GM18508 (cell line): Measurements from ENCODE around the gene NR2F2.

ENCODE experiments used
- ATAC-seq: cut with Tn5 transposase; IDR thresholded peaks from one replicate; pipeline ENCODE4 v1.9.1; 2021; ENCODE audit warnings: moderate number of reproducible peaks; ENCODE audit not compliant: insufficient read depth, unreplicated experiment

Gene NR2F2

DNA sequence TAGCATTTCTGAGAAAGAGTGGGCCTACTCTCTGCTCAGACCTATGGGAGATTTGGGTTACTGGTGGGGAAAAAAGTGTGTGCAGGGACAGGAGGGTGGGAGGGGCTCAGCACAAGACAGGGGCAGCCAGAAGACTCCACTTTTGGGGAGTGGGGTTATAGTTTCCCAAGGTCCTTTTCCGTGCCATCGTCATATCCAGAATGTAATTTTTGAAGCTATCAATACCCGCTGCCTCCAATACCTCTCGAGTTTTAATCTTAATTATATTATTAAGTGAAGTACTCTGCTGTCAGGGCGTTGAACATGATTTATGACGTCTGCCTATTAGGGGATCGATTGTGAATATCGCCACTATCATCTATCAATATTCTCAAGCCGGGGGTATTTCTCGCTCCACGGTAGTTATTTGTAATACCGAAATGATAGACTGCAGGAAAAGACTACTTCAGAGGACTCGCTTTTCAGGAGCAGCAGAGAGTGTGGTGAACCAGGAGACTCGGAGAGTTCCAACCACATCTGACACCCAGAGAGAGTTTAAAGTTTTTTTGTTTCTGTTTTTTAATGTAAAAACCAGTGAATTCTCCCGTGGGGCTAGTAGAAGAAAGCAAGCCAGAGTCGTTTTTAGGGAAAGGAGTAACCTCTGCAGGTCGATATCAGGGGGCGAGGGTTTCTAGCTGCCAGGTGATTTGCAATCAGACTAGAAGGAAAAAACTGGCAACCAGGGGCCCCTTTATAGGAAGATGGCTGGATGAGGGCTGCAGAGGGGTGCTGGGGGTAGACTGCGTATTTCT is 20.6 kb downstream of the NR2F2 start:
- ATAC-seq, result no peak

DNA sequence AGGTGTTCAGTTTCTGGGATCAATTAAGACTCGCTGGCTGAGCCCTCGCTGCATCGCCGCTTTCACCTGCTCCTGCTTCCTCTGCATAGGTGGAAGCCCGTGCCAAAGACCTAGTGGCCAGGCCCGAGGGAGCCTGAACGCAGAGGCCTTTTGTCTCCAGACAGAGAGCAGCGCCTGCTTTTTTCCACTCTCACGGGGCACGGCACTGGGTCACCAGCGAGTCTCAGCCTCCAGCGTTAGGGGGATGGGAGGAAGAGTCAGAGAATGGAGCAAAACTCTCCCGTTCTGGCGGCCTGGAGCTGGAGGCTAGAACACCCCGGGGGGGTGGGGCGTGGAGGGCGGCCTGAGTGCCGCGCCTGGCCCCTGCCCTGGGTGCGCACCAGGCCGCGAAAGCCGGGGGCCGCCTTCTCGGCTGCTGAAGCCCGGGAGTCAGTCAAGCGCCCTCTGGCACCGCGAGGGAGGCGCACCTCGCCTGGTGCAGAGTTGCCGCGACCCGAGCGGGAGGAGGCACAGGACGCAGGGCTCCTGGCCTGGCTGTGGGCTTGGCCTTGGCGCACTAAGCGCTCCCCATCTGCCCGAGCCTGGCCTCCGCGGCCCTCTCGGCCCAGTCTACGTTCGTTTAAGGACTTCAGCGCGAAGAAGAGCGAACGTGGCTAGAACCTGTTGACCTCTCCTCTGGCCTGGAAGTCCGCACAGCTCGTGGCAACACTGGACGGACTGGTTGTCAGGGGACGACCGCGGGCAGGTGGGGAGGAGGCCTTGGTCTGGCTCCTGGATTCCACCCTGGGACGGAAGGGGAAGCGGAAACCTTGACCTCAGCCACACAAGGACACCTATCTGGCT is 21.5 kb downstream of the NR2F2 start:
- no peak for ATAC-seq

DNA sequence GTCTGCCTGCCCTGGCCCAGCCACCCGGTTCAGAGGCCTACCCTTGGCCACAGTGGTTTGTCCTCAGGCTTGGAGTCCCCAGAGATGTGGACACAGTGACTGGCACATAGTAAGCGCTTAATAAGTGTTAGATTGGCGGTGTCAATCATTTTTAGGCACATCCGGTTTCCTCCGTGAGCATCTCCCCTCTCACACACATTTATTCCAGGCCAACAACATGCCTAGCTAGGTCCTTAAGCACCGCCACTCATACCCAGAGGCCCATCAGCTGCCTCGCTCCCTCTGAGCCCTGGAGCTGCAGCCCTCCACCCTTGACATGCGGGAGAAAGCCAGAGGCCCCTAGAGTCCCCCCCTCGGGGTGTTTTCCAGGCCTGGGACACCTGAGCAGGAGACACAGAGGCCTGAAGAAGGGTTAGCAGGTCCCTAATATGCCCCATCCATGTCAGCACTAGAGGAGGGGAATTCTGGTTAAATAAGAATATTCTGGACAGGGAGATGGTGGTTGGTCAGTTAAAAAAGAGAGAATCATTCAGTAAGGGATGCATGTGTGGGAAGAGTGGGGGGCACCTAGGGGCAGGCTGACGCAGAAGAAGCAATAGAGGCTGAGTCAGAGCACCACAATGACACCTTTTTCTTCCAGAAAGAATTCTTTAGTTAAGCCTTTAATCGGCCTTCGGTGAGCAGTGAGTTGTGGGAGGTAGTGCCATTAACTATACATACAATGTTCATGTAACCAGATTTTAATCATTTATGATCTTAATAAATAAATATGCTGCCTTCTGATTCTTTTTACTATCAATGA is 22.3 kb downstream of the NR2F2 start:
- ATAC-seq, result no peak

DNA sequence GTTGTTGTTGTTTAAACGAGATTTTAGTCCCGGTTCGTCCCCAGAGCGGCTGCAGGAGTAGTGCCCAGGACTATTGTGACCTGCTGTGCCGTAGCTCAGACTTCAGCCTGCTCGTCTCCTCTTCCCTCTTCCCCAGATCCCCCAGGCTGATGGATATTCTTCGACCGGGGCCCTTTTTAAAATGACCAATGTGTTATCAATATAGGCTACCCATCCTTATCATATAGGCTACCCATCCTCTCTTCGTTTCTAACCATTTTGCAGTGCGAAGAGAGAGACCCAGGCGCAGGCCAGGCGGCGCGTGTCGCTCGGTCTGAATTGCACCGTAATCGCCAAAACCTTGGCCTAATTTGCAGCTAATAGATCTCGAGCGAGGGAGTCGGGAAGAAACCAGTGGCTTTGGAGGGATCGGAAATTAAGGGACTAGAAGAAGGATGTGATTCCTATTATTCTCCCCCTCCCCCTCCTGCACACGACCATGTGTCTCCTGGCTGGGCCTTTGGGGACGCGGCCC is 23.0 kb downstream of the NR2F2 start:
- ATAC-seq, result no peak

DNA sequence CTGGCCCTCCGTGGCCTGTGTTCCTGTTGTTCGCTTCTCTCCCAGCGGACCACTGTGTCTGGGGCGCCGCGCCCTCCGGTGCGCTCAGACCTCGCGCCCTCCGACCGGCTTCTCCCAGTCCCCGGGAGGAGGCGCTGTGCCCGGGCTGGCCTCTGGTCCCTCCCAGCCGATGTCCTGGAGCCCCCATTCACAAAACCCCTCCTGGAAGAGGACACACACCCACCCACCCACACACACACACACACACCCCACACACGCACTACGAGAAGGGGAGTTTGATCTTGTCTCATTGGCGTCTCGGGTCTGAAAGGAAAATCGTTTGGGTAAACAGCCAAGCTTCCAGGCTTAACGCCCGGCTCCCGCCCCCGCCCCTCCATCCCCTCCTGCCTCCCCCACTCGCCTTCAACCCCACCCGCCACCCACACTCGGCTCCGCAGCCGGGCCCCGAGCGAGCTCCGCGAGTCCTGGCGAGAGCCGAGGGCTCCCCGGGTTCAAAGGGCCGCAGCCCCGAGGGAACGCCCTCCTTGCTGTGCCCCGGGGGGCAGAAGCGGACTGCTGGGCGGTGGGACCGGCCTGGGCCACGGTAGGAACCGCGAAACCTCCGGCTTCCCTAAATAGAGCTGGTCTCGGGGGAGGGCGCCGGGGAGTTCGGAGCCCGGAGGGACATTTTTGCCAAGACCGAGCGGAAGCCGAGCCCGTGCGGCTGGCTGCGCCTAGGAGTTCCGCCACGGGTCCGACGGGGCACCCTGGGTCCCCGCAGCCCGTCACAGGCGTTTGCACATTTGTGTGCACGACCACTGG is 23.6 kb downstream of the NR2F2 start:
- no peak for ATAC-seq

DNA sequence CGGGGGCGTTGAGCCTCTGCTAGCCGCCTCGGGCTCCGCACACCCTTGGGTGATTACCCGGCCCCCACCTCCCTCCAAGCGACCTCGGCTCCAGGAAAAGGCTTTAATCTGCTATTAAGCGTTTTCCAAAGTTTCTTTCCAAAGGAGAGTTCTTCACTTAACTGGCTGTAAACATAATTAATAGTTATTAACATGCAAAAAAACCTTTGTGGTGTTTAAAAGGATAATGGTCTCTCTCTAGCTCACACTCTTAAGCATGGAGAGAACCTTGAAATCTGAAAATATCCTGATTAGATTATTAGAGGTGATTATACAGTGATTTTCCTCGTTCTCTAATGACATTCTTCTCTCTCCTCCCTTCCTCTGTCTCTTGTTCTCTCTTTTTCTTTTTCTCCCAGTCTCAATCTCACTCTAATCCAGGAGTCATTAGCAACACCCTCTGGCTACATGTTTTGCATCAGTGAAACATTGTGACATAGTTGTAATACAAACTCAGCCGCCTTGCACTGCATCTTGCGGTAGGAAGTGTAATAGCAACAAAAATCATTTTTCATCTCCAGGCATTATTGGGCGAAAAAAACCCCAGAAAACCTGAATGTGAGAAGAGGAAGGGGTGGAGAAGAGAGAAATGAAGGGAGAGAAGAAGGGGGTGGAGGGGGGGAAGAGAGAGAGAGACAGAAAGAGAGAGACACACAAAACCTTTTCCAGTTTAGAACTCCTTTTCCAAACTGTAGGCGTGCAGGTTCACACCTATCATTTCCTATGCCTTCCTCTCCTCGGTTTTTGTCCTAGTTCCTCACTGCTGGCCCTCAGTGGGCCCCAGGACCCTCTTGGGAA is 24.4 kb downstream of the NR2F2 start:
- no peak for ATAC-seq

DNA sequence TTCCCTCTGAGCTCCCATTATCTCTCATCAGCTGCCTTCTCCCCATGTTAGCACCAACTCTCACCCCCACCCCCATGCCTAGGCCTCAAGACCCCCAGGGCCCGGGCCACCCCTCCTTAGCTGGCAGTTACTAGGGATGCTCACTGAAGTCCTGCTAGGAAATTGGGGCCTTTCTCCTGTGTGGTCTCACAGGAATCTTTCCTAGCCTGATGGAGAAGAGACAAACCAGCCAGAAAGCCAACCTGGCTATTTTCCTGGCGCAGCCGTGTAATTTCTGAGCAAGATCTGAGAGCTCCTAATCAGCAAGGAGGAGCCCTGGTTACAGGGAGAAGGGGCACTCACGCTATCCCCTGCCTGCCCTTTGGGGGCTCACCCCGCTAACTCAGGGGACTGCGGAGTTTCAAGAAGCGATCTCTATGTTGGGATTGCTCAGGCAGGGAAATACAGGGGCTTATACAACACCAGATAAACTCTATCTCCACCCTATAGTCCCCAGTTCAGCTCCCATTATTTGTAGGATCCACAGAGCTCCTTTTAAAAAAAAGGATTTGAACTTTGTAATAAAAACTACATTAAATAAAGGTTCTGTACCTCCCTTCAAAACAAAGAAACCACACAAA is 25.2 kb downstream of the NR2F2 start:
- no peak for ATAC-seq

DNA sequence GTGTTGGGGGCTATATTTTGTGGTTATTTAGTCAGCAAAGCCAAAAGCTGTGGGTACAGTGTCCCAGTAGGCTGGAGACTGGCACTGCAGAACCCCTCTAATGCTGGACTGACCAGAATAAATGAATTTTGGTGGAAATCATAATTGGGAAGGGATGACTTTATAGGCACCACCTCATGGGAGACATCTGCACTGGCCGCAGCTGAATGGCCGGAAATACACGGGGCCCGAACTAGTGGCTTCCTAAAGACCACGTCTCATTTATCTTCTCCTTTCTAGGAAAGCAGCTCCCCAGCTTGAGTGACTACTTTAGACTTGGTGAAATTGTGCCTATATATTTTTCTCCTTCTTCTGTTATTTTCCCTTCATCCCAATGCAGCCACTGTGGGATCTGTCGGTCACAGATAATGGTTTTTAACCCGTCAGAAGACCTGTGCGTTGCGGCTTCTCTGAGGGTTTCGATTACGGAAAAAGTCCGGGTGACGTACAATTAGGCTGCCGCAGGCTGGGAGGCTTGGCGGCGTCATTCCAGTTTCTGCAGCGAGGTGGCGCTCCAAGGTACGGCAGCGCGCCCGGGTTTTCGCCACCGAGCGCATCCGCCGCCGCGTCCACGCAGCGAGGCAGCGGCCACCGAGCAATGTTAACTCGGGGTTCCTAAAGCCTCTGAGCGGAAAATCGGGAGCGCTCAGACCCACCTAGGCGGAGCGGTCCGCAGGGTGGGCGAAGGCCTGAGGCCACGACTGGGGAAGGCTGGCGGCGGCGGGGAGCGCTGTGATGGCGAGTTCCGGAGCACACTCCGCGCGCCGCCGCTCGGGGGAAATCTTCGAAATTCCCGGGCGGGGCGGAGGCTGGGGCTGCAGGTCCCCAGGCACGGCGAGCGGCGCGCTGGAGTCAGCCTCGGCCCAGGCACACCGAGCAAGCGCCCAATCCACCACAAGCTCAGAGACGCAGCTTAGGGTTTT is 26.3 kb downstream of the NR2F2 start:
- peak; percentile 71 for ATAC-seq

DNA sequence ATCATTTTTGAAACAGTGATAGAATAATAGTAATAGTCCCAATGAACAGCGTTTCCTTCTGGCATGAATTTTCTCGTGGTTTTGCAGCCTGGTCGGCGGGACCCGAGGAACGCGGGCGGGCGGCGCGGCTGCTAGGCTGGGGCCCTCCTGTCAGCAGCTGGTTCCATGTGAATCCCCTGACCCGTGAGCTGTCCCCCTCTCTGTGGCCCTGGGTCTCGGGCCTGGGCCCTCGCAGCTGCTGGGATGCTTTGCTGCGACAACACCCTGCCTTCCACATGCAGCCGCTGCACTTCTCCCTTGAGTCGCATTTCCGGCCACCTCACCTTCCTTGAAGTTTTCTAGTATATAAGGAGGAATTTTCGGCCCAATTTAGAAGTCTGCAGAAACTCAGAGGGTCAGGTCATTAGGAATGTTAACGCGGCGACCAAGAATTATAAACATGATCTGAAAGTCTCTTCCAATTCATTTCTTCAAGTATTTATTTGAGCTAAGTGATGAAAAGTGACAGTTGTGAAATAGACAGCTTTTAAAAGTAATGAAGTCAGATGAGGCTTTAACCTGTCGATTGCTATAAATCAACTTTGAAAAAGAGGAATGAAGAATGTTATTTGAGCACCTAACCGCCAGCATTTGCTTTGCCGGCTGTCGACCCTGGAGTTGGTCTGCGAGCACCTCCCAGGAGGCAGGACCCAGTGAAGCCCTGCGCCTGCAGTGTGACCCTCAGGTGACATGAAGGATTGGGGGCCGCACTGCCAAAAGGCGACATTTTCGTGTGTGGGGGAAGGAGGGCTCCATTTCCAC is 27.7 kb downstream of the NR2F2 start:
- no peak for ATAC-seq

DNA sequence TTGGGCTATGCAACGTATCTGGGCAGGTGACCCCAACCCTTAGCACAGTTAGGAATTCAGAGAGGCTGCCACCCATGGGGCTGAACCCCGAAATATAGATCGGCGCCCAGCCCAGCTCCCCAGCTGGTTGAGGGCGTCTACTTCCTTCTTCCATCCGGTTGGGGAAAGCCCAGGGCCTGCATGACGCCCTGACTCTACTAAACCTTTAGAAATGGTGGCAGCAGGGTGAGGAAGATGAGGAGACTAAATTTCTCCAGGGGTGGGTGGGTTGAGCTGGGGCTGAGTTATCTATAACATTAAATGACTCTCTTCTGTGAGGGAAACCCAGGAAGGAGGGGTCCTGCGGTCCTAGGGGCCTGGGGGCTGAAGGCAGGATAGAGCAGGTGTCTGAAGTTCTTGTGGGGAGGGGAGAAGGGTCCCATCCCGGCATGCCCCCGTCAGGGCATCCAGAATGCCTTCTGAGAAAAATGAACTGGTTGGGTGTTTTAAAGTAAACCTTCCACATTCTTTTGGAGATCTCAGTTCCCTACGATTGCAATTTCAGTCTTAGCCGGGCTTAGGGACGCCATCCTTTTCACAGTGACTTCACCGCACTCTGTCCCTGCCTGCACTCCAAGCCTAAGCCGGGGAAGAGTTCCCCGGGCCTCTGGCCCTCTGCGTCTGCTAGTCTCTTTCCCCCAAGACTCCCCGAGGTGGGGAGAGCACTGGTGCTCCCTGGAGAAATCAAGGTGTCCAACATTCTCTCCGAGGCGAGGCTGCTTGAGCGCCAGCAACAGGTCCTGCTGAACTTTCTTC is 28.5 kb downstream of the NR2F2 start:
- no peak for ATAC-seq

DNA sequence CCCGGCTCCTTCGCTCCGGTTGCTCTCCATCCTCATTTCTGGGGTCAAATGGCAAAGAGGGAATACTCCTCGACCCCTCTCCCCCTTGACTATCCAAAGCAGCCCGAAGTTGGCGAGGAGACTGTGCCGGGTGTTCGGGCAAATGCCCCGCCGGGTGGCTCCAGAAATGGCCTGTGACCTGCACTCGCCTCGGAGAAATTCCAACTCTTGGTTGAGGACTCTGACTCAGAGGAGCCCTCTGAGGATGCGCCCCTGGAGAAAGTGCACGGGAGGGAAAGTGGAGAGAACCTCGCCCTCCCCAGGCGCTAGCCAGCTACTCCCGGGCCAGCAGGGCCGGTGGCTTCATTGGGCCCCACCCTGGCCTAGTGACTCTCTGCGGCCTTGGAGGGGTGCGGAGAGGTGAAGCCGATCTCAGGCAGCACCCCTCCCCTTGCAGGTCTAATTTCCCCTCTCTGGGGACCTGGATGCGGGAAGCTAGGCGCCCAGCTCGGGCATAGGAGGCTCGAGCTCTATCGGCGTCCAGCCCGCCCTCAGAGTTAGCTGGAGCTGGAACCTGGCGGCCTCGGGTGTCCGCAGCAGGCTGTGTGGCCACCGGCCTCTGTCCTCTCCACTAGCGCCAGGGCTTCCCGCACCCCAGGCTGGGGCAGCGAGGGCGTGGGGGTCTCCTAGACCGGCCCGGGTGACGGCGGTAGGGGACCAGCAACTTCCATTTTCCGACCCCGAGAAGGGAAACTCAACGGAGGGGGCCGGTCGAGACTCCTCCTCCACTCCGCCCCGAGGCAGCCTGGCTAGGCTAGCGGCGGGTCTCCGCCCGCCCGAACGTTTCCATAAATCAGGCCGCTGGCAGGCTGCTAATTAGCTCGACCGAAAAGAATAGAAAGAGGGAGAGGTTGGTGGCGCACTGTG is 29.4 kb downstream of the NR2F2 start:
- ATAC-seq, result no peak

DNA sequence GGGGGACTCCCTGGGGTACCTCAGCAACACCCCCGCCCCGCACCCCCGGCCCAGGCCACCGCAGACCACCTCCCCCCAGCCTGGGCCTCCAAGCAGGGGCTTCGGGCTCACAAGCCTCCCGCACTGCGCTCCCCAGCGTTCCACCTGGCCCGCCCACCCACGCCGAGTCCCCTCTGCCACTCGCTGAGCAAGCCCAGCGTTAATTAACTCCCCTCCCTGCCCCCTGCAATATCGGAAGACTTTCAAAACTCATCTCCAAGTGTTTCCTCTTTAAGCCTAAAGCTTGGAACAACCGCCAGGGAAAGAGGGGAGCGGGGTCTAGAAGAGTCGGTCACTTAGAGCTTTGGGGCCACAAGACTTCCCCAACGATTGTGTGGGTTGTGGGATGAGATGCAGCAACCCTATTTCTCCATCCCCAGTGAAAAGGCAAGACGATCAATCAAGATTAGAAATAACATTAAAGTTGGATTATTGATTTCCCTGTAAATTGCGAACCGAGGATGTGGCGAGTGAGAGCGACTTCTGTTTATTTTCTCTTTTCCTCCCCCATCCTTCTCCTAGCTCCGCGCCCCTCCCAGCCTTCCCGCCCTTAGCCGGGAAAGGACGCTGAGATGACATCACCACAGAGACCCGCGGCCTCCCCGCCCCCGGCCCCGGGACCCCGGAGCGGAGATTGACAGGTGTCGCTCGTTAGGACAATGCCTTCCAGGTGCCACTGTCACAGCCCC is 30.2 kb downstream of the NR2F2 start:
- no peak for ATAC-seq

DNA sequence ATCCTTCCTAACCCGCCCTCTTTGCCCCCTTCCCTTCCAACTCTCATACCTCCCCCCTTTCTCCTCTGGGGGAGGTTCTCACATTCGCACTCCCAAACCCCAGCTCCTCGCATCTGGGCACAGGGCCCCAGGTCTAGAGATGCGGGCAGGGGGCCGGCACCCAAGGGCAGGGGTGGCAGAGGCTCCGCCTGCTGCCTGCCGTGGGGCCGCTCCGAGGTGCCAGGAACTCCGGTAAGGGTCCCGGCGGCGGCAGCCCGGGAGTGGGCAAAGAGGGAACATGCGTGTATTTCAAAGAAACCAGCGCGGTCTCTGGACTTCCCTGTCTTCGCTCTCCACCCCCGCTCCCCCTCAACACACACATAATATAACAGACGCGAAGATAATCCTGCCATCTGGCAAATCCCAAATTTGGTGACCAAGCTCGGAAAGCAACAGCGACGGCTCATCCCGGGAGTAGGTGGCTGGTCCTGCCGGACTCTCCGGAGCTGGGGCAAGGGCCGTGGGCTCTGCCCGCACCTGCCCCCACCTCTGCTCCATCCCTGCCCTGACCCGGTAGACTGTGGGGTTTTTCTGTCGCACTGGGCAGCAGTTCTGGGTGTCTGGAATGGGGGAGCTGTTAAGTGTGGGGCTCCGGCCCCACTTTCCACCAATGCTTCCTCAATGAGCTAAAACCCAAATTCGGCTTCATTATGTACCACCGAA is 31.0 kb downstream of the NR2F2 start:
- no peak for ATAC-seq
